SU-DHL-6 (cell line): Measurements from ENCODE around the gene HEXD.
"Not testable (repeated sequence)": the region's sequence is repeated elsewhere in the genome, so short reads cannot be mapped to it uniquely, and the experiment has no call there.

Source experiments
- H2AFZ ChIP-seq: fragments of 200-600 bp; sonication (generic); 2 replicates; pipeline ENCODE4 v1.6.1; 2014; ENCODE audit warnings: low read depth, mild to moderate bottlenecking, moderate library complexity, mixed read lengths, antibody characterized with exemption, low read length; ENCODE audit not compliant: severe bottlenecking
- H3F3A ChIP-seq: fragments of 200-600 bp; shearing (Covaris generic); 2 replicates; pipeline ENCODE4 v1.6.0; 2016; ENCODE audit warnings: antibody characterized with exemption, mild to moderate bottlenecking; ENCODE audit not compliant: insufficient read depth
- H3K27ac ChIP-seq: fragments of 200-600 bp; sonication (generic); 2 replicates; pipeline ENCODE4 v1.5.1; 2016; ENCODE audit warnings: low read depth, mild to moderate bottlenecking, low read length, moderate library complexity, mixed read lengths
- H3K27me3 ChIP-seq: fragments of 200-600 bp; sonication (generic), shearing (Covaris generic); 2 replicates; pipeline ENCODE4 v1.6.0; 2014; ENCODE audit warnings: mild to moderate bottlenecking, low read length
- H3K36me3 ChIP-seq: fragments of 200-600 bp; sonication (generic); 2 replicates; pipeline ENCODE4 v1.6.1; 2014; ENCODE audit warnings: mild to moderate bottlenecking, low read length, mixed read lengths
- H3K4me2 ChIP-seq: fragments of 300-600, 200-600 bp; shearing (Covaris generic), sonication (generic); 2 replicates; pipeline ENCODE4 v1.6.0; 2014; ENCODE audit warnings: low read length, low read depth, mild to moderate bottlenecking; ENCODE audit not compliant: poor library complexity, severe bottlenecking
- H3K4me3 ChIP-seq: fragments of 200-600 bp; sonication (generic); 2 replicates; pipeline ENCODE4 v1.5.1; 2014; ENCODE audit warnings: antibody characterized with exemption, low read length, mild to moderate bottlenecking, mixed read lengths; ENCODE audit not compliant: insufficient read depth, poor library complexity, severe bottlenecking
- H3K79me2 ChIP-seq: fragments of 200-600 bp; sonication (generic); 2 replicates; pipeline ENCODE4 v1.6.1; 2014; ENCODE audit warnings: mild to moderate bottlenecking, low read length, moderate library complexity; ENCODE audit not compliant: insufficient read depth
- H3K9ac ChIP-seq: fragments of 200-600 bp; sonication (generic); 2 replicates; pipeline ENCODE4 v1.7.0; 2014; ENCODE audit warnings: mild to moderate bottlenecking, low read length
- H3K9me2 ChIP-seq: fragments of 200-600 bp; sonication (generic); replicated peaks from 2 replicates; pipeline ENCODE4 v1.6.1; 2014; ENCODE audit warnings: low read length; ENCODE audit not compliant: insufficient read depth
- H3K9me3 ChIP-seq: fragments of 200-600 bp; sonication (generic); 2 replicates; pipeline ENCODE4 v1.6.1; 2014; ENCODE audit warnings: low read length, mixed read lengths; ENCODE audit not compliant: insufficient read depth
- H4K20me1 ChIP-seq: fragments of 200-600 bp; sonication (generic); 2 replicates; pipeline ENCODE4 v1.6.1; 2014; ENCODE audit warnings: low read depth, mild to moderate bottlenecking, antibody characterized with exemption, low read length, moderate library complexity, mixed read lengths
- CTCF ChIP-seq: fragments of 200-600 bp; sonication (generic); IDR thresholded peaks from one replicate; pipeline ENCODE4 v1.5.1; 2017; ENCODE audit warnings: antibody characterized with exemption, mild to moderate bottlenecking, low read length, moderate library complexity; ENCODE audit not compliant: insufficient read depth, poor library complexity, severe bottlenecking
- EZH2phosphoT487 ChIP-seq: fragments of 200-600 bp; sonication (generic), shearing (Covaris generic); conservative IDR thresholded peaks from 2 replicates; pipeline ENCODE4 v1.6.1; 2018; ENCODE audit warnings: mild to moderate bottlenecking, antibody characterized with exemption, low read length, moderate library complexity, mixed read lengths

The HEXD gene

GRCh38 chr17:82411396-82412053 is 6.6 kb upstream of the HEXD start:
- Histone ChIP-seq H3K9me3 (no peaks in the 10 kb centered on the region), H2AFZ (no peak overlapping the region), H3K27me3 (no peaks in the 10 kb centered on the region), H3K27ac (no peak overlapping the region), H3F3A (no peaks in the 10 kb centered on the region), H3K4me2 (no peak overlapping the region), H3K4me3 (no peak overlapping the region), H3K9me2 (no peaks in the 10 kb centered on the region), H4K20me1 (no peaks in the 10 kb centered on the region; the same call in 1 of the 2 replicates), H3K79me2 (no peaks in the 10 kb centered on the region), H3K9ac (no peak overlapping the region), H3K36me3 (no peaks in the 10 kb centered on the region)
- TF ChIP-seq CTCF (no peak), EZH2phosphoT487 (no peak)

- not testable (repeated sequence) for H4K20me1 ChIP-seq, H3K9me2 ChIP-seq, H3K79me2 ChIP-seq, H3F3A ChIP-seq, H3K36me3 ChIP-seq, H3K9ac ChIP-seq, H3K9me3 ChIP-seq, H3K27me3 ChIP-seq, H2AFZ ChIP-seq, H3K27ac ChIP-seq, H3K4me3 ChIP-seq, H3K4me2 ChIP-seq
Observed at GRCh38 chr17:82412081-82412480, 6.1 kb upstream of the HEXD start.

GRCh38 chr17:82412535-82413520 is 5.3 kb upstream of the HEXD start:
- H3K27ac ChIP-seq, result no peak overlapping the region
- no peaks in the 10 kb centered on the region for H3K79me2 ChIP-seq
- H4K20me1 ChIP-seq, result no peaks in the 10 kb centered on the region; the same call in 1 of the 2 replicates
- no peak overlapping the region for H2AFZ ChIP-seq
- no peak overlapping the region for H3K9ac ChIP-seq
- H3K4me3 ChIP-seq, result no peak overlapping the region
- no peak overlapping the region for H3K4me2 ChIP-seq
- H3K27me3 ChIP-seq, result no peaks in the 10 kb centered on the region
- TF ChIP-seq CTCF, result no peak
- no peak for TF ChIP-seq EZH2phosphoT487
- no peaks in the 10 kb centered on the region for H3K9me2 ChIP-seq
- H3K9me3 ChIP-seq, result no peaks in the 10 kb centered on the region
- no peaks in the 10 kb centered on the region for H3K36me3 ChIP-seq
- no peaks in the 10 kb centered on the region for H3F3A ChIP-seq
